H1 (cell line): ENCODE measurements around the gene KIAA0513.

Experiments
- CEBPB ChIP-seq: IDR thresholded peaks from 2 replicates; pipeline ENCODE4 v1.6.1; 2012; ENCODE audit warnings: low read depth, low read length
- EGR1 ChIP-seq: IDR thresholded peaks from 2 replicates; pipeline ENCODE4 v1.6.1; 2011; ENCODE audit warnings: low read depth, low read length, borderline replicate concordance
- EZH2 ChIP-seq: fragments of 200-600 bp; sonication (generic); IDR thresholded peaks from 2 replicates; pipeline ENCODE4 v1.7.1; 2012; ENCODE audit warnings: low read depth, mild to moderate bottlenecking, moderate library complexity, low read length, inconsistent platforms; ENCODE audit not compliant: severe bottlenecking
- MAX ChIP-seq: IDR thresholded peaks from 2 replicates; pipeline ENCODE4 v1.6.1; 2012; ENCODE audit warnings: inconsistent platforms
- PHF8 ChIP-seq: fragments of 200-600 bp; sonication (generic); conservative IDR thresholded peaks from 2 replicates; pipeline ENCODE4 v1.7.1; 2012; ENCODE audit warnings: low read depth, mild to moderate bottlenecking, inconsistent platforms, low read length, moderate library complexity
- POLR2A ChIP-seq, 2 experiments: IDR thresholded peaks; 1 replicate in 1 of 2; 2 replicates in 1 of 2; pipeline ENCODE4 v1.6.1; 2011; ENCODE audit warnings: low read depth in 2 of 2, low read length in 2 of 2, mild to moderate bottlenecking in 2 of 2; ENCODE audit errors: control extremely low read depth in 1 of 2
- POLR2AphosphoS5 ChIP-seq: IDR thresholded peaks from 2 replicates; pipeline ENCODE4 v1.6.1; 2011; ENCODE audit warnings: low read depth, low read length
- RXRA ChIP-seq: IDR thresholded peaks from 2 replicates; pipeline ENCODE4 v1.6.1; 2011; ENCODE audit warnings: low read depth, mild to moderate bottlenecking, low read length, moderate library complexity; ENCODE audit not compliant: insufficient read depth
- SIX5 ChIP-seq: IDR thresholded peaks from 2 replicates; pipeline ENCODE4 v1.6.1; 2011; ENCODE audit warnings: mild to moderate bottlenecking, low read depth, low read length
- SP1 ChIP-seq: IDR thresholded peaks from 2 replicates; pipeline ENCODE4 v1.6.1; 2011; ENCODE audit warnings: low read depth, low read length
- YY1 ChIP-seq: IDR thresholded peaks from 2 replicates; pipeline ENCODE4 v1.6.1; 2011; ENCODE audit warnings: low read depth, mild to moderate bottlenecking, low read length
- TF ChIP-seq, protein P1 (sequence below), 3 experiments: IDR thresholded peaks; 1 replicate in 2 of 3; 2 replicates in 1 of 3; pipeline versions ENCODE4 v1.5.1 to v1.6.1; 2011; ENCODE audit warnings: low read length in 3 of 3, mild to moderate bottlenecking in 3 of 3, inconsistent platforms in 2 of 3, low read depth in 1 of 3, moderate library complexity in 1 of 3; ENCODE audit not compliant: insufficient read depth in 1 of 3; ENCODE audit errors: control extremely low read depth in 1 of 3

DNA sequence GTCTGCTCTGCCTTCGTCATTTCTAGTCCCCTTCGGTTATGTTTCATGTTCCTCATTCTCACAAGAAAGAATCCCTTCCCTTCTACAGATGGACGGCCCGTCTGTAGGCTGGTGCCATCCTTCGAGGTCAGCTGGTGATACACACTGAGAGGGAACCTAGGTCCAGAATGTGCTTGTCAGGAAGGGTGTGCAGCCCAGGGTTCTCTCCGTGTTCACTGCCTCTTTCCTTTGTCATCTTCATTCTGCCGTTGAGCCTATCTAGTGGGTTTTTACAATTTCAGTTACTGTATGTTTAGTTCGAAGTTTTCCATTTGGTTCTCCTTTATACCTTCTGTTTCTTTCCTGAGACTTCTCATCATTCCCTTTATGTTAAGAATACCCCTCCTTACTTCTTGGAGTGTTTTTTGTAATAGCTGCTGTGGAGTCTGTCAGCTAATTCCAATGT lies 18.9 kb downstream of the KIAA0513 start:
- TF ChIP-seq, protein P1, sequence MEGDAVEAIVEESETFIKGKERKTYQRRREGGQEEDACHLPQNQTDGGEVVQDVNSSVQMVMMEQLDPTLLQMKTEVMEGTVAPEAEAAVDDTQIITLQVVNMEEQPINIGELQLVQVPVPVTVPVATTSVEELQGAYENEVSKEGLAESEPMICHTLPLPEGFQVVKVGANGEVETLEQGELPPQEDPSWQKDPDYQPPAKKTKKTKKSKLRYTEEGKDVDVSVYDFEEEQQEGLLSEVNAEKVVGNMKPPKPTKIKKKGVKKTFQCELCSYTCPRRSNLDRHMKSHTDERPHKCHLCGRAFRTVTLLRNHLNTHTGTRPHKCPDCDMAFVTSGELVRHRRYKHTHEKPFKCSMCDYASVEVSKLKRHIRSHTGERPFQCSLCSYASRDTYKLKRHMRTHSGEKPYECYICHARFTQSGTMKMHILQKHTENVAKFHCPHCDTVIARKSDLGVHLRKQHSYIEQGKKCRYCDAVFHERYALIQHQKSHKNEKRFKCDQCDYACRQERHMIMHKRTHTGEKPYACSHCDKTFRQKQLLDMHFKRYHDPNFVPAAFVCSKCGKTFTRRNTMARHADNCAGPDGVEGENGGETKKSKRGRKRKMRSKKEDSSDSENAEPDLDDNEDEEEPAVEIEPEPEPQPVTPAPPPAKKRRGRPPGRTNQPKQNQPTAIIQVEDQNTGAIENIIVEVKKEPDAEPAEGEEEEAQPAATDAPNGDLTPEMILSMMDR (IDR thresholded peaks at IDR 0.05; ENCODE audit: control extremely low read depth in 1 of 3, insufficient read depth in 1 of 3, low read depth in 1 of 3, low read length in 3 of 3) = no peak
- TF ChIP-seq PHF8 = no peak
- TF ChIP-seq POLR2A (IDR thresholded peaks at IDR 0.05; ENCODE audit: control extremely low read depth in 1 of 2, low read depth in 2 of 2, low read length in 2 of 2) = no peak
- no peak for TF ChIP-seq RXRA
- TF ChIP-seq SP1 = no peak
- no peak for TF ChIP-seq SIX5
- TF ChIP-seq CEBPB = no peak
- TF ChIP-seq EGR1 = no peak
- no peak for TF ChIP-seq EZH2
- TF ChIP-seq POLR2AphosphoS5 = no peak
- TF ChIP-seq YY1 = no peak
- TF ChIP-seq MAX = no peak
